Activated CD4-positive, alpha-beta T cell treated with anti-CD3 and anti-CD28 coated beads for 48 hours (primary cell): ENCODE data around the gene MAP6D1.

ENCODE experiments used
- DNase-seq: peaks from one replicate; pipeline ENCODE4 v3.0.0-alpha.2; 2020

Gene MAP6D1

DNA sequence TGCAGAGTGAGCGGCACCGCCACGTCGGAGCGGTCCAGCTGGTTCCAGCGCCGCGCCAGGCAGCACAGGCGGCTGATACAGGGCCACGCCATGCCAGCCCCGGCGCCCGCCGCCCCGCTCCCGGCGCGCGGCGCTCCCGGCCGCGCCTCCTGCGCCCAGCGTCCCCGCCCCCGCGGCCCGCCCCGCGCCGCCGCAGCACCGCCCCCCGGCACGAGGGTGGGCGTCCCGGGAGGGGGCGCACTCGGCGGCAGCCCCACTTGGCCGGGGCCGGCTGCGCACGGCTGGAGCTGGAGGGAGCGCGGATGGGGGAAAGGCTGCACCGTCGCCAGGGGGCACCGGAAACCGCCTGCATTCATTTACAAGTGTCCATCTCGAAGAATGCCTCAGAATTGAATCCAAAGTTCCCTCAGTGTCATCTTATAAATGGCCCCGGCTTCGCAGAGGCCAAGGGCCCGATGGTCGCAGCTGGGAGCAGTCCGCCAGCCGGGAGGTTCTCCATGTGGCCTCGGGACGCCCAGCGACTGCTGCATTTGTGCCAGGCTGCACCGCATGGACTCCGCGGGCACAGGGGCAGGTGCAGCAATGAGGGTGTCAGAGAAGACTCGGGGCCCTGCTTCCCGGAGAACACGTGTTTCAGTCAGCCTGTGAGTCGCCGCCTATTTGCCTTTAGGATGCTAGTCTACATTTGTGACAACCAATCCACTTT lies at the start of gene MAP6D1:
TSS of gene MAP6D1 (minus strand) at position 122 of the 706 bp plus-strand sequence. CDS start at position 92, 30 bp downstream.
- peak; percentile 49 for DNase-seq

DNA sequence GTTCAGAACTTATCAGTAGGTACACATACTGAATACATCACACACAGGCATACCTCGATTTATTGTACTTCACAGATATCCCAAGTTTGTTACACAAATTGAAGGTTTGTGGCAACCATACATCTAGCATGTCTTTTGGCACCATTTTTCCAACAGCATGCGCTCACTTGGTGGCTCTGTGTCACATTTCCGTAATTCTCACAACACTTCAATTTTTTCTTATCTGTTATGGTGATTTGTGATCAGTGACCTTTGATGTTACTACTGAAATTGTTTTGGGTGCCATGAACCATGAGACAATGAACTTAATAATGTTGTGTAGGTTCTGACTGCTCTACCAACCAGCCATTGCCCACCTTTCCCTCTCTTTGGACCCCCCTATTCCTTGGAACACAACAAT lies 48.5 kb upstream of the MAP6D1 start:
- DNase-seq, result no peak

GRCh38 chr3:183871541-183871940 lies 46.2 kb upstream of the MAP6D1 start:
- DNase-seq, result no peak

GRCh38 chr3:183870563-183870962 lies 45.2 kb upstream of the MAP6D1 start:
- no peak for DNase-seq

- no peak for DNase-seq
These were observed 43.4 kb upstream of the MAP6D1 start for GRCh38 chr3:183868796-183869195.

DNA sequence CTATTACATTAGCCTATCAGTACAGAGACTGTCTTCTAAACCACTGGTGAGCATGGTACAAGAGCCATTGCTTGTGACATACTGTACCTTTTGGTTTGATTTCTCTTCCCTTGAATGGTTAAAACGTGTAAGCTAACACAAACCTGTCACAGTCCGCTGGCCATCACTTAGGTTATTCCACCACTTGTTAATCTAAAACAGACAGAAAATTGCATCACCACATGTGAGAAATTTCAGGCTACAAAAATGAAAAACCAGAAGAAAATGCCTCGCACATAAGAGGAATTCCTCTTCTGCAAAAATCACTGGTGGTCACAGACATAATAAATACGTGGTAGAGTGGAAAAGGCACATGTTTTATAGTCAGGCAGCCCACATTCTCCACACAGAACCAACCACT lies 37.2 kb upstream of the MAP6D1 start:
- DNase-seq, result no peak

GRCh38 chr3:183857863-183858262 lies 32.5 kb upstream of the MAP6D1 start:
- DNase-seq, result no peak

- DNase-seq, result no peak
These were observed 29.1 kb upstream of the MAP6D1 start for GRCh38 chr3:183854318-183855035.

- DNase-seq, result no peak
These were observed 20.4 kb upstream of the MAP6D1 start for GRCh38 chr3:183845608-183846288.

- DNase-seq, result no peak
These were observed 19.7 kb upstream of the MAP6D1 start for GRCh38 chr3:183845090-183845489.

GRCh38 chr3:183844606-183845005 lies 19.2 kb upstream of the MAP6D1 start:
- DNase-seq, result no peak

GRCh38 chr3:183839751-183840150 lies 14.4 kb upstream of the MAP6D1 start:
- no peak for DNase-seq

DNA sequence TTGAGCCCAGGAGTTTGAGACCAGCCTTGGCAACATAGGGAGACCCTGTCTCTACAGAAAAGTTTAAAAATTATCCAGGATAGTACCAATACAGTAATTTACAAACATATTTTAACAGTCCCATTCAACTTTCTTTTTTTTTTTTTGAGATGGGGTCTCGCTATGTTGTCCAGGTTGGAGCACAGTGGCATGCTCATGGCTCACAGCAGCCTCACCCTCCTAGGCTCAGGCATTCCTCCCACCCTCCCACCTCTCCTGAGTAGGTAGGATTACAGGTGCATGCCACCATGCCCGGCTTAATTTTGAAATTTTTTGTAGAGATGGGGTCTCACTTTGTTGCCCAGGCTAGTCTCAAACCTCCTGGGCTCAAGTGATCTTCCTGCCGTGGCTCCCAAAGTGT lies 12.5 kb upstream of the MAP6D1 start:
- DNase-seq, result no peak

GRCh38 chr3:183837390-183837789 lies 12.0 kb upstream of the MAP6D1 start:
- no peak for DNase-seq

DNA sequence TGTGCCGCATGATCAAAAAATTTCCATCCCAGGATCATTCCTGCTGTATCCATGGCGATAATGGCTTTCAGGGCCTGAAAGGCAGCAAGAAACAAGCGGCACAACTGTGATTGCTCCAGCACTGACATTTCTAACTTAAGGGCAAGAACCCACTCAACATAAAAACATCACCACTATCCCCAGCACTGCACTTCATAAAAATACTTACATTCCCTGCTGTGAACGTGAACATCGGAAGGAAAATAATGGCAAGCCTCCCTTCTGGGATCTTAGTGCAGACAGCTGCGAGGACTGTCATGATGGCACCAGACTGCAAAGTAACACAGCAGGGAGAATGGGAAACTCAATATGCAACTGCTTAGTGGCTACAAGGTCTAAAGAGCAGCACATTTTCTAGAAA lies 8.1 kb upstream of the MAP6D1 start:
- no peak for DNase-seq

DNA sequence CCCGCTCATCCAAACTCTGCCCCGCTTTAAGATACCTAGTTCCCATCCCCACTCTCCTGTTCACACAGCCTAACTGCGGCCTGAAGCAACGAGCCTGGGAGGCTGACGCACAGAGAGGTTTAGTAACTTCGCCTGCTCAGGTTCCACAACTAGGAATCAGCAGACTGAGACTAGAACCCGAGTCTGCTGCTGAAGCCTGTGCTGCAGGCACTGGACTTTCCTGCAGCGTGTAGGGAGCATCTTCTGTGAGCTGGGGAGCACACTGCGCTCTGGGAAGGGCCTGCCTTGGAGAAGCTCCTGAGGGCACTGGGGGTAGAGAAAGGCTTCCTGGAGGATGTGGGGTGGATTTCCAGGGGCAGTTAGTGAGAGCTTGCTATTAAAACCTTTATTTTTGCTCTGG lies 4.8 kb upstream of the MAP6D1 start:
- no peak for DNase-seq

DNA sequence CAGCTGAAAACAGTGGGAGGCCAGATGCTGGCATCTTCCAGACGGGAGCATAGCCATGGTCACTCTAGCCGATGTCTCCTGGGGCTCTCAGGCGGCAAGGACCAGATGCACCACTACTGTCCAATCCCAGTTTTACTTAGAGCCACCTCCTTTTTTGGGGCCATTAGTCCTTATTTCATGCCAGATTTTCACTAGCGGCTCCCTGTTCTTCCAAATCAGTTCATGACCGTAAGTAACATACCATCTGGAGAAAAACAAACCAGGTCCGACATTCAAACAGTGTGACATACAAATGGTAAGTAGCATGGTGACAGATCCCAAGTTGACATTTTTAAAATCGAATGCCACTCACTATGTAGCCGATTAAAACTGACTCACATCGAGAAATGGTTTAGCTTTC lies 4.1 kb upstream of the MAP6D1 start:
- DNase-seq, result no peak

GRCh38 chr3:183828538-183828870 lies 3.1 kb upstream of the MAP6D1 start:
- no peak for DNase-seq

- DNase-seq, result no peak
These were observed 2.6 kb upstream of the MAP6D1 start for GRCh38 chr3:183827809-183828537.

DNA sequence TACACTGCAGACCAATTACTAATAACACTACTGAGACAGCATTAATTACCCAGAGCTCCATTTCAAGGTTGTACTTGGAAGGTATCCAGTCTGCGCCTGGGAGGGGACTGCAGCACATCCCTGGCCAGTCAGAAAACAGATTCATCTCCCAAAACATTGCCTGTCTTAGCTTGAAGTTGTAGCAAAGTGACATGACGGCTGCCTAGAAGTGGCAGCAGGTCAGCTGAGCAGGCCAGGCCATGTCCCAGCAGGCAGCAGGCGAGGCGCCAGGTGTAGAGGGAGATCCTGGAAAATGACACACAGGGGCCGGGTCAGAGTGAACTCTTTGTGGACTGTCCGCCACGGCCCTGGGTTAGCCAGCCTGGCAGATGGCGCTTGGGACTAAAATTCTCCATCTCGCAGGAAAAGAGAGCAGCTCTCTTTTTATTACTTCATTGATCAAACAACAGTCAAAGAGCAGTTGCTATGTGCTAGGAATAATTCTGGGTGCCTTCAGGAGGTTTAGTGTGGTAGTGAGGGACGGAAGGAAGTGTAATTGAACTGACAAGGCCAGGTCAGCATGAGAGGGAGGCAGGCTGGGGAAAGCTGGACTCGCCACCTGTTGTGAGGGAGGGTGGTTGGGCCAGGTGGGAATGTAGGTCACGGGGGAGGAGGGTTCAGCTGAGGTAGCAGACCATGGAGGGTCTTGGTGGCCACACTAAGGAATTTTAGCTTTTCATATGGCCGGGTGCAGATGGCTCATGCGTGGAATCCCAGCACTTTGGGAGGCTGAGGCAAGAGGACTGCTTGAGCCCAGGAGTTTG lies 1.3 kb upstream of the MAP6D1 start:
- no peak for DNase-seq

DNA sequence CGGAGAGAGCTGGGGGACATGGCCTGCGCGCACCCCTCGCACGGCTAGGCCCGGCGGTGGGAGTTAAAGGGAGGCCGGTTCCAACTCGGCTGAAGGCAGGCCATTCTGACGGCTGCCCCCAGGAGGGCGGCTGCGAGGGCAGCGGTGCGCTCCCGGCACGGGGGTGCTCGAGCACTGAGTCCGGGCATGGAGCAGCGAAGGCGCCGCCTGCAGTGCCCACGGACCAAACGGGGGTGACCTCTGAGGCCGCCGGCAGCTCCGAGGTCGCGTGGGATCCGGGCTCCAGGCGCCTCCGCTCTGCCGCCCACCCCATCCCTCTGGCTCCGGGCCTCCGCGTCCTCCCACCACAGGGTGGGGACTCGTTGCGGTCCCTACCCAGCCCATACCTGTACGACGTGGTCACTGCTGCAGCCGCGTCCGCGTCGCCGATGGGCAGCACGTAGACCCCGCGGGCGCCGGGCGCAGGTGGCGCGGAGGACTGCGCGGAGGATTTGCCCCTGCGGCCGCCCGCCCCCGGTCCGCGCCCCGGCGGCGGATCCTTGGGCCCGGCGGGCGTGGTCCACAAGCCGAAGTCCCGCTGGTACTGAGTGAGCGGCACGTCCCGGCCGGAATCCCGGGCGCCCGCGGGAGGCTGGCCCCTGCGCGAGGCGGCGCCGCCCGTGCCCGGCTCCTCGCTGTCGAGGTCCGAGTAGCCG lies 469 bp downstream of the MAP6D1 start:
- DNase-seq, result peak; percentile 31

DNA sequence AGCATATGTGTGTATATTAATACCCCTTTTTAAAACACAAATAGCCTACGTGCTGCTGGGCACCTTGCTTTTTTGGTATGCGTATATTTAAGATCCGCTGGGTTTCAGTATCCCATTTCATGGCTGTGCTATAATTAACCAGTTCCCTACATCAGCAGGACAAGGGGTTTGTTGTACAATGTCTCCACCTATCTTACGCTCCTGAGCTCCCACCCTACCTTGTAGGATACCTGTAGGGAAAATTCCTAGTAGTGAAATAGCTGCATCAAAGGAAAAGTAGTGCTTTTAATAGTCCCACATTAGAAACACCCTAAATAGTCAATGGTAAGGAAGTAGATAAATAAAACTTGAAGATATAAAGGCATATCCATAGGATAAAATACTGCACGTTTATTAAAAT lies 1.4 kb downstream of the MAP6D1 start:
- no peak for DNase-seq
